Measurements from ENCODE around the gene CDH18.

DNA sequence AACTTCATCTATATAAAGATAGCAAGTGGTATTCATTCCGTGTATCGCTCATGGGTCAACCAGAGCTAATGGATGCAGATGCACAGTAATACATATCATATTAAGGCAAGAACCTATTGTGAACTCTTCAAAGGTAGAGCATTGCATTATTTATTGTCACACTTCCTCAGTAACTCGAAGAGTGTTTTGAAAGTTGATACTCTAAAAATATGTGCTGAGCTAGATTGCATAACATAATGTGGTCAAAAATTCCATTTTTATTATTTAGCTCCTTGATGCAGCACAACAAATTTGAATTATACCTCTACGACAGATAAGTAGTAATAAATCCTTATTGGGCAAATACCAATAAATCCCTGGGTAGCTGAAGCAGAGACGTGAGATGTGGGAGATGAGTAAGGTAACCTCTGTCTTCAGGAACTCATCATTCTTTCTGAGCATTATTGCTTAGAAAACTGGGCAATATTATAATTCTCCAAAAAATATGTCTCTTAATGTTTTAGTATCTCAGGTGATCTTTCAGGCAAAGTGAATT is 70.3 kb downstream of the CDH18 start:
- TF ChIP-seq, protein P1, sequence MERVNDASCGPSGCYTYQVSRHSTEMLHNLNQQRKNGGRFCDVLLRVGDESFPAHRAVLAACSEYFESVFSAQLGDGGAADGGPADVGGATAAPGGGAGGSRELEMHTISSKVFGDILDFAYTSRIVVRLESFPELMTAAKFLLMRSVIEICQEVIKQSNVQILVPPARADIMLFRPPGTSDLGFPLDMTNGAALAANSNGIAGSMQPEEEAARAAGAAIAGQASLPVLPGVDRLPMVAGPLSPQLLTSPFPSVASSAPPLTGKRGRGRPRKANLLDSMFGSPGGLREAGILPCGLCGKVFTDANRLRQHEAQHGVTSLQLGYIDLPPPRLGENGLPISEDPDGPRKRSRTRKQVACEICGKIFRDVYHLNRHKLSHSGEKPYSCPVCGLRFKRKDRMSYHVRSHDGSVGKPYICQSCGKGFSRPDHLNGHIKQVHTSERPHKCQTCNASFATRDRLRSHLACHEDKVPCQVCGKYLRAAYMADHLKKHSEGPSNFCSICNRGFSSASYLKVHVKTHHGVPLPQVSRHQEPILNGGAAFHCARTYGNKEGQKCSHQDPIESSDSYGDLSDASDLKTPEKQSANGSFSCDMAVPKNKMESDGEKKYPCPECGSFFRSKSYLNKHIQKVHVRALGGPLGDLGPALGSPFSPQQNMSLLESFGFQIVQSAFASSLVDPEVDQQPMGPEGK (CRISPR knock-in tag; IDR thresholded peaks at IDR 0.05; ENCODE audit: borderline replicate concordance): no peak
- no peak for TF ChIP-seq SNAI2 (CRISPR knock-in tag; IDR thresholded peaks at IDR 0.05)
- TF ChIP-seq ESRRG (CRISPR knock-in tag; IDR thresholded peaks at IDR 0.05): no peak
- TF ChIP-seq ZNF565 (CRISPR knock-in tag; conservative IDR thresholded peaks at IDR 0.05; ENCODE audit: low read depth): no peak
- no peak for TF ChIP-seq RARB (CRISPR knock-in tag; IDR thresholded peaks at IDR 0.05)
- no peak for TF ChIP-seq GLIS3 (CRISPR knock-in tag; IDR thresholded peaks at IDR 0.05)
- no peak for TF ChIP-seq TOX (CRISPR knock-in tag; IDR thresholded peaks at IDR 0.05; ENCODE audit: borderline replicate concordance)

Measured in SK-N-SH treated with all-trans-retinoic acid at 6 μM for 48 hours (cell line).